Left colon (tissue), 2 donors: Measurements from ENCODE around the gene NLGN4X. TPM values are rescaled to one million over a fixed set of nuclear protein-coding genes. Genes with fewer than 3 reads are reported as not detected.

Experiments
- ATAC-seq: fragments of 200-7000 bp; cut with Tn5 transposase; one replicate; pipeline ENCODE4 v1.9.1; 2020; ENCODE audit warnings: mild to moderate bottlenecking, moderate library complexity
- DNase-seq, 2 donors: peaks; one replicate each; pipeline ENCODE4 v3.0.0-alpha.2; 2020
- intact Hi-C, 2 donors: fragments of 100-400 bp; cut with DNase I in 1 of 2; cut with micrococcal nuclease in 1 of 2; formaldehyde crosslinking; loops; one replicate each; pipeline versions ENCODE4 v1.11.2 to v1.14.0; 2022; cut with DNase I, micrococcal nuclease
- long read RNA-seq: library from polyadenylated mRNA; unstranded; transcript quantifications from one replicate; pipeline ENCODE4 v2.0.0, GENCODE V29; 2021
- total RNA-seq, 2 donors: library from RNA; stranded (reverse); fragmentation: NEBNext Ultra II Directional; extraction: Animal tissue kit (Norgen Biotek cat#: 25700); gene quantifications; one replicate each; pipeline ENCODE4 v1.2.1, GENCODE V29; 2021
- donor health status: DM: no; HTN: no; CAD: no.
- donor health status: DM: yes; HTN: yes; CAD: no.

The NLGN4X gene
- 1 to 10 TPM; 1.7 to 1.8 TPM for total RNA-seq
- long read RNA-seq, full-length matches to known transcripts = 1 of 4 reads
- long read RNA-seq, partial matches to known transcripts = 1 of 4 reads
- long read RNA-seq, other reads (novel, unspliced or antisense) = 2 of 4 reads

- DNase-seq = no peak
- intact Hi-C loops = no loop called here
Observed at GRCh38 chrX:6228720-6229119, at the start of gene NLGN4X. NLGN4X (minus strand) TSS chrX:6228867; CDS start chrX:6151466, 77,401 bp downstream.

GRCh38 chrX:6266041-6266440 lies 37.4 kb upstream of the NLGN4X start:
- DNase-seq (no peak), ATAC-seq (no peak)
- intact Hi-C loops = no loop called here

More at GRCh38 chrX:6228720-6229119, at the start of gene NLGN4X:
- no peak for ATAC-seq

- intact Hi-C loops = no loop called here
- ATAC-seq (no peak), DNase-seq (no peak)
Observed at GRCh38 chrX:6262959-6263358, 34.3 kb upstream of the NLGN4X start.

GRCh38 chrX:6257025-6257424 lies 28.4 kb upstream of the NLGN4X start:
- intact Hi-C loops = no loop called here
- no peak for DNase-seq
- no peak for ATAC-seq

- ATAC-seq (no peak), DNase-seq (no peak)
- intact Hi-C loops = no loop called here
Observed at GRCh38 chrX:6244666-6245065, 16.0 kb upstream of the NLGN4X start.

- intact Hi-C loops = no loop called here
- no peak for ATAC-seq
- no peak for DNase-seq
Observed at GRCh38 chrX:6238576-6238975, 9.9 kb upstream of the NLGN4X start.

GRCh38 chrX:6227935-6228334 lies 732 bp downstream of the NLGN4X start:
- ATAC-seq = no peak
- intact Hi-C loops = no loop called here
- DNase-seq = no peak

- ATAC-seq = no peak
- intact Hi-C loops = no loop called here
- DNase-seq = no peak
Observed at GRCh38 chrX:6227453-6227835, 1.2 kb downstream of the NLGN4X start.

- no peak for DNase-seq
- intact Hi-C loops = no loop called here
- ATAC-seq = no peak
Observed at GRCh38 chrX:6226596-6227452, 1.8 kb downstream of the NLGN4X start.

- ATAC-seq (no peak), DNase-seq (no peak)
- intact Hi-C loops = no loop called here
Observed at GRCh38 chrX:6225911-6226595, 2.6 kb downstream of the NLGN4X start.

GRCh38 chrX:6225288-6225910 lies 3.3 kb downstream of the NLGN4X start:
- ATAC-seq (no peak), DNase-seq (no peak)
- intact Hi-C loops = no loop called here

- intact Hi-C loops = no loop called here
- no peak for DNase-seq
- ATAC-seq = no peak
Observed at GRCh38 chrX:6223516-6223915, 5.2 kb downstream of the NLGN4X start.

GRCh38 chrX:6210230-6210629 lies 18.4 kb downstream of the NLGN4X start:
- no peak for DNase-seq
- no peak for ATAC-seq
- intact Hi-C loops = no loop called here

- intact Hi-C loops = no loop called here
- no peak for DNase-seq
- no peak for ATAC-seq
Observed at GRCh38 chrX:6203462-6204215, 25.0 kb downstream of the NLGN4X start.

GRCh38 chrX:6199486-6199885 lies 29.2 kb downstream of the NLGN4X start:
- DNase-seq (no peak), ATAC-seq (no peak)
- intact Hi-C loops = no loop called here

- ATAC-seq (no peak), DNase-seq (no peak)
- intact Hi-C loops = no loop called here
Observed at GRCh38 chrX:6187256-6187655, 41.4 kb downstream of the NLGN4X start.

- DNase-seq (no peak), ATAC-seq (no peak)
- intact Hi-C loops = no loop called here
Observed at GRCh38 chrX:6184900-6185515, 43.7 kb downstream of the NLGN4X start.

- no peak for ATAC-seq
- DNase-seq = no peak
- intact Hi-C loops = no loop called here
Observed at GRCh38 chrX:6175914-6176313, 52.8 kb downstream of the NLGN4X start.

GRCh38 chrX:6170424-6170823 lies 58.2 kb downstream of the NLGN4X start:
- no peak for ATAC-seq
- DNase-seq = no peak
- intact Hi-C loops = no loop called here
